Neural progenitor cell (in vitro differentiated cells): Measurements from ENCODE around the gene COL9A2.

Experiments
- EZH2 ChIP-seq: fragments of 200-600 bp; sonication (generic); IDR thresholded peaks from 2 replicates; pipeline ENCODE4 v1.6.1; 2017; ENCODE audit warnings: antibody characterized with exemption, mild to moderate bottlenecking, moderate library complexity
- TF ChIP-seq, protein P1 (sequence below): fragments of 200-600 bp; sonication (generic); IDR thresholded peaks from 2 replicates; pipeline ENCODE4 v1.5.1; 2017; ENCODE audit warnings: antibody characterized with exemption, mild to moderate bottlenecking

DNA sequence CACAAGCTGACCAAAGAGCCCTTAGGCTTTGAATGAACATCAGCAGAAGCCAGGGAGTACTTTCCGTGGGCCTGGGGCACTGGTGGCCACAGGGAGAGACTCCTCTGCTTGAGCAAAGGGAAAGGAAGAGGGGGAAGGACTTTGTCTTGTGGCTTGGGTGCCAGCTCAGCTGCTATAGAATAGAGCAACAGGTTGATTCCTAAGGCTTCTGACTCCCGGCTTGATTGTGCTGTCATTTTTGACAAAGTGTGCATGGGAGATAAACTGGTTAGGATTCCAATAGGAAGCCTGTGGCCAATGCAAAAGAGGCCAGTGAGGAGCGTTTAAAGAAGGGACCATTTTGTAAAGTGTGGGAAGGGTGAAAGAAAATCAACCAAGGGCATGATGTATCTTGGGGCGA, 44.6 kb upstream of the COL9A2 start:
- TF ChIP-seq, protein P1, sequence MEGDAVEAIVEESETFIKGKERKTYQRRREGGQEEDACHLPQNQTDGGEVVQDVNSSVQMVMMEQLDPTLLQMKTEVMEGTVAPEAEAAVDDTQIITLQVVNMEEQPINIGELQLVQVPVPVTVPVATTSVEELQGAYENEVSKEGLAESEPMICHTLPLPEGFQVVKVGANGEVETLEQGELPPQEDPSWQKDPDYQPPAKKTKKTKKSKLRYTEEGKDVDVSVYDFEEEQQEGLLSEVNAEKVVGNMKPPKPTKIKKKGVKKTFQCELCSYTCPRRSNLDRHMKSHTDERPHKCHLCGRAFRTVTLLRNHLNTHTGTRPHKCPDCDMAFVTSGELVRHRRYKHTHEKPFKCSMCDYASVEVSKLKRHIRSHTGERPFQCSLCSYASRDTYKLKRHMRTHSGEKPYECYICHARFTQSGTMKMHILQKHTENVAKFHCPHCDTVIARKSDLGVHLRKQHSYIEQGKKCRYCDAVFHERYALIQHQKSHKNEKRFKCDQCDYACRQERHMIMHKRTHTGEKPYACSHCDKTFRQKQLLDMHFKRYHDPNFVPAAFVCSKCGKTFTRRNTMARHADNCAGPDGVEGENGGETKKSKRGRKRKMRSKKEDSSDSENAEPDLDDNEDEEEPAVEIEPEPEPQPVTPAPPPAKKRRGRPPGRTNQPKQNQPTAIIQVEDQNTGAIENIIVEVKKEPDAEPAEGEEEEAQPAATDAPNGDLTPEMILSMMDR: no peak
- no peak for TF ChIP-seq EZH2
